Mammary epithelial cell (primary cell): Measurements from ENCODE around the gene COL4A2.

Experiments used
- EZH2 ChIP-seq: IDR thresholded peaks from 2 replicates; pipeline ENCODE4 v1.6.1; 2012; ENCODE audit warnings: low read length, inconsistent platforms, borderline replicate concordance
- TF ChIP-seq, protein P1 (sequence below), 2 donors: IDR thresholded peaks in 1 of 2; conservative IDR thresholded peaks in 1 of 2; 2 replicates each; pipeline ENCODE4 v1.5.1; 2011 to 2012; ENCODE audit warnings: inconsistent platforms in 2 of 2, low read length in 2 of 2, mild to moderate bottlenecking in 2 of 2, control low read depth in 1 of 2, low read depth in 1 of 2; ENCODE audit not compliant: insufficient read depth in 1 of 2; ENCODE audit errors: extremely low read depth in 1 of 2

DNA sequence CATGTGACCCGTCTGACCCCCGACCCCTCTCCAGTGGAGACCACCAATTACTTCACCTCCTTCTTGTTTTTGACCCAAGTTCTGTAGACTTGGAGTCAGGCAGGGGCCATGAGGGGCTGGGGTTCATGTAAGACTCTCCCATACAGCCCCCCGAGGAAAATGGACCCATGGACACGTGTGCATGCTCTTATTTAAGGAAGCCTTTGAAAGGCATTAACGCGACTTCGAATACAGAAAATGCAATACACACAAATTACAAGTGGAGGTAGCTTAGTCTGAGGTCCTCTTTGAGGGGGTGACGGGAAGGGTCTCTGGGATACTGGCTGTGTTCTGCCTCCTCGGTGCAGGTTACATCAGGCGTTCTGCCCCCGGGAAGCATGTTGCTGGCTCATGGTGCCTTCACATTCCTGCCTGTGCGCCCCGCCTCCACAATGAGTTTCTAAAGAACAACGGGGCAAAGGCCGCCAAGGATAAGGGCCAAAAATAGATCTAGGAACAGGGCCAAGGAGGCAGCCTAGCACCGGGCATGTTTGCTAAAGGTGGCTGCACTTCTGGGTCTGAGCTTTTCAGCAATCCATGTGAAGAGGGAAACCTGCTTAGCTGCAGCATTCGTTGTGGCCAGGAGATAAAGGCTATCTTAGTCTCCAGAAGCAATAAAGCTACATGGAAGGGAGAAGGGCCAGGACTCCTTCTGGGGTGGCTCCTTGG lies 199.9 kb downstream of the COL4A2 start:
- TF ChIP-seq, protein P1, sequence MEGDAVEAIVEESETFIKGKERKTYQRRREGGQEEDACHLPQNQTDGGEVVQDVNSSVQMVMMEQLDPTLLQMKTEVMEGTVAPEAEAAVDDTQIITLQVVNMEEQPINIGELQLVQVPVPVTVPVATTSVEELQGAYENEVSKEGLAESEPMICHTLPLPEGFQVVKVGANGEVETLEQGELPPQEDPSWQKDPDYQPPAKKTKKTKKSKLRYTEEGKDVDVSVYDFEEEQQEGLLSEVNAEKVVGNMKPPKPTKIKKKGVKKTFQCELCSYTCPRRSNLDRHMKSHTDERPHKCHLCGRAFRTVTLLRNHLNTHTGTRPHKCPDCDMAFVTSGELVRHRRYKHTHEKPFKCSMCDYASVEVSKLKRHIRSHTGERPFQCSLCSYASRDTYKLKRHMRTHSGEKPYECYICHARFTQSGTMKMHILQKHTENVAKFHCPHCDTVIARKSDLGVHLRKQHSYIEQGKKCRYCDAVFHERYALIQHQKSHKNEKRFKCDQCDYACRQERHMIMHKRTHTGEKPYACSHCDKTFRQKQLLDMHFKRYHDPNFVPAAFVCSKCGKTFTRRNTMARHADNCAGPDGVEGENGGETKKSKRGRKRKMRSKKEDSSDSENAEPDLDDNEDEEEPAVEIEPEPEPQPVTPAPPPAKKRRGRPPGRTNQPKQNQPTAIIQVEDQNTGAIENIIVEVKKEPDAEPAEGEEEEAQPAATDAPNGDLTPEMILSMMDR (conservative IDR thresholded peaks at IDR 0.05 in 1 of 2, IDR thresholded peaks at IDR 0.05 in 1 of 2; ENCODE audit: extremely low read depth in 1 of 2, insufficient read depth in 1 of 2, low read depth in 1 of 2, low read length in 2 of 2), result no peak
- no peak for TF ChIP-seq EZH2
